COLO829 (cell line): Measurements from ENCODE around the gene SLC17A3.
A peak's percentile ranks its signal among the peaks of the same experiment; 100 is the strongest.

ENCODE experiments used
- DNase-seq: peaks from one replicate; pipeline ENCODE4 v3.0.0; 2012; ENCODE audit warnings: low spot score

SLC17A3 gene

GRCh38 chr6:25889877-25890853 is 16.1 kb upstream of the SLC17A3 start:
- DNase-seq, result peak; percentile 45

GRCh38 chr6:25888626-25889025 is 14.6 kb upstream of the SLC17A3 start:
- DNase-seq, result no peak

DNA sequence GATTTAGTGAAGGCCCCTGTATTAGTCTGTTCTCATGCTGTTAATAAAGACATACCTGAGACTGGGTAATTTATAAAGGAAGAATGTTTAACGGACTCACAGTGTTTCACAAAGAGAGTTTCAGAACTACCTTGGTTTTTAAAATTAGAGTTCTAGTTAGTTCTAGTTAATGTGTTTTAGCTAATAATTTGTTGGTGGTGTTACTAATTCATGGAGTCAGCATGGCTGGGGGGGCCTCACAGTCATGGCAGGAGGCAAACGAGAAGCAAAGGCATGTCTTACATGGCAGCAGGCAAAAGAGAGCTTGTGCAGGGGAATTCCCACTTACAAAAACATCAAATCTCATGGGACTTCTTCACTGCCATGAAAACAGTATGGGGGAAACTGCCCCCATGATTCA is 12.0 kb upstream of the SLC17A3 start:
- DNase-seq, result no peak

- peak; percentile 35 for DNase-seq
Observed at GRCh38 chr6:25883991-25884390, 9.9 kb upstream of the SLC17A3 start.

GRCh38 chr6:25883536-25883935 is 9.5 kb upstream of the SLC17A3 start:
- DNase-seq, result no peak

- no peak for DNase-seq
Observed at GRCh38 chr6:25882051-25882496, 8.0 kb upstream of the SLC17A3 start.

DNA sequence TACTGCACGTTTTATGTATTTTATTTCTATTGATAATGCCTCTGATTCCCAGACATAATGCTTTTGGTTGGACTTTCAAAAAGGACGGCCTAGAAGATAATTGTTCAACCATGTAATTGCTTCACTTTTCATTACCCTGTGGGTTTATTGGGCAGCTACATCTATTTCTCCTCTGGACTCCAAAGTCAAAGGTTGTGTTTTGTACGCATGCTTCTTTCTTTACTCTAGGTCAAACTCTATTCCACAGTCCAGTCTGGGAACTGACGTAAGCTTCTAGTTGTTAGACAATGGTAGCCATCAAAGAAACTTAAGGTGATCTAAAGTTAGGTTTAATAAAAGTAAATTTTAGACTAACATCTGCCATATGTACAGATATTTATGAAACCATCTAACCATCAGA is 6.6 kb upstream of the SLC17A3 start:
- DNase-seq, result no peak

GRCh38 chr6:25878721-25879322 is 4.8 kb upstream of the SLC17A3 start:
- no peak for DNase-seq

- no peak for DNase-seq
Observed at GRCh38 chr6:25875926-25876602, 2.0 kb upstream of the SLC17A3 start.

DNA sequence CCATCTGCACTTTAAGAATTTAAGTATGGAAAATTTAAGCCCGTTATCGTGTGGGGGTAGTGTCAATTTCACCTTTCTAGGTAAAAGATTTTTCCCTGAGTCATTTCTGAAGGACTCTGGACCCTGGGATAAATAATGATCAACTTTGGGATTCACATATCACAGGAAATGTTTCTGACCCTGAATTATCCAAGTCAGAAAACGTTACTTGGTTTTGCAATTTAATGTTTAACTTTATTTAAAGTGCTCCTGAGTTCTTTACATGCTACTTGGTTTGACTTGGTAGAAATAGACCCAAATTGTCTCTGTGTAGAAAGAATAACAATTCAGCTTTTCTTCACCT is 1.5 kb upstream of the SLC17A3 start:
- no peak for DNase-seq

DNA sequence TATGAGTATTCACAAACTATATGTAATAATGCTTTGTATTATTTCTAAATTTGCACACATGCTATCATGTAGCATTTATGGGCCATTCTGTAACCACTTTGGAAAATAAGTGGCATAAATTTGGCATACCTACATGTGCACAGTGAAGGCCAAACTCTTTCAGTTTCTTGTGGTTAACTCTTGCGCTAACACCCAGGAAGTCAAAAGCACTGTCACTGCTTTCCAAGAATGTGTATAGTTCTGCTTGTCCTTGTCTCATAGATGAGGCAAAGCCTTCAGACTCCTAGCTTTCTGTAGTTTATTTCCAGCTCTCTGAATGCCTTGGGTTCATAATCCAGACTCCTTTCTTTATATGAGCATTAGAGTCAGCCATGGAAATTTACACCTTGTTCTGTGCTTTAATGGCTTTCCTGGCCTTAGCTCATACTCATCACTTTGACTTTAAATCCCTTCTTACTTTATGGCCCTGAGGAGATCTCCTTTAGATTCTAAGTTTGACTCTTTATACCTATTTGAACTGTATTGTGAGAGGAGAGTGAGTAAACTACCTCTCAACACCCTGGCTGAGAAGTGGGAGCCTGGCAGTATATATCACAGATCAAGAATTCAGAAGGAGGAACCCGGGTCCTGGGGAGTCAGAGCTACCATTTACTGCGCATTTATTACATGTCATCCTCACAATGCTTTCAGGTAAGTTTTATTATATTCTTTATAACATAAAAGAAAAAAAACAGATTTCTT is 949 bp upstream of the SLC17A3 start:
- no peak for DNase-seq

GRCh38 chr6:25872814-25873213 is 1.2 kb downstream of the SLC17A3 start:
- DNase-seq, result no peak

DNA sequence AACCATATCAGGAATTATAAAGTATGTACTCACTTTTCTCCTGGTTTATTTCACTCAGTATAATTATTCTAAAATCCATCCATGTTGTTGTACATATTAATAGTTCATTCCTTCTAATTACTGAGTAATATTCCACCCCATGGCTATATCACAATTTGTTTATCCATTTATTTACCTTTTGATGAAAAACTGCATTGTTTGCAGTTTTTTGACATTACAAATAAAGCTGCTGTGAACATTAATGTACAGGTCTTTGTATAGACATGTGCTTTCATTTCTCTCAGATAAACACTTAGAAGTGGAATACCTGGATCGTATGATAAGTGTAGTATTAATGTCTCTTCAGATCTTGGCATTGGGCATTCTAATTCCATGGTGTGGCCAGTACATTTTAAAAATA is 4.2 kb downstream of the SLC17A3 start:
- no peak for DNase-seq

DNA sequence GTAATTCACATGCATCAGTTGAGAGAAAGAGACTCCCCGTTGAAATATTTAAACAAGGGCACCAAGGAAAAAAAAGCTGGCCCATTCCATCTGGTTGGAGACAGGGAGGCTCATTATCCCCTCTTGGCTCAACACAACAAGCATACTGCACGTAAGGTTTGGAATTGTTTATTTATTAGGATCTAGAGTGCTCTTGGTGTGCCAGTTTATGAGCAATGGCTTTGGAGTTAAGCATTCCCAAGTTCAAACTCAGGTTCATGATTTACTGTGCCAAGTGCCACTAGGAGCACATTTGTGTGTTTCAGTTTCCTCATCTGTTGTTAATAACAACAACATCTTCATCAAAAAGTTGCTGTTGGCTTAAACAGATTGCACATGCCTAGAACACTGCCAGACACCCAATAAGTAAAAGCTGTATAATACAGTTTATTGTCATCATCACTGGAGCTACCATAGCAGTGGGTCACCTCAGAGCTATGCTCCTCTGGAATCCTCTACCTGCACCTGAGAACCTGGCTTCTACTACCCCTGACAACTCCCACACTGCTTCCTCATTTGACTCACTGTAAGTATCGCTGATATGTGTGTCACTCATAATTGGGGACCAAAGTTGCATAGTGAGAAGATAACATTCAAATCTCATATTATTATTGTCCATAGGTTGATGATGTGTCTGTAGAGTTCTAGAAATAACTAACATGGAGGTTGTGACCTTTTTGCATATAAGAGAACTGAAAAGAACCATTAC is 5.4 kb downstream of the SLC17A3 start:
- no peak for DNase-seq

DNA sequence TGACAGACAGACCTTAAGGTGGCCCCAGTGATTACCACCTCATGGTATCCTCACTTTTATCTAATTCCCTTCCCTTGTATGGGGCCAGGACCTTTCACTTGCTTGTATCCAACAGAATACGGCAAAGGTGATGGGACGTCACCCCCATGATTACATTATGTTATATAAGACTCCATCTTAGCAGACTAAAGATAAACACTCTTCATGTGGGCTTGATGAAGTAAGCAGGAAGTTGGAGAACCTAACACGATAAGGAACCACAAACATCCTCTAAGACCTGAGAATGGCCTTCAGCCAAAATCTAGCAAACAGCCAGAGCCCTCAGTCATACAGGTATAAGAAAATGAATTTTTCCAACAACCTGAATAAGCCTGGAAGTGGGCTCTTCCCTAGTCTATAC is 8.0 kb downstream of the SLC17A3 start:
- no peak for DNase-seq

GRCh38 chr6:25863360-25863759 is 10.7 kb downstream of the SLC17A3 start:
- DNase-seq, result no peak

GRCh38 chr6:25862199-25862598 is 11.8 kb downstream of the SLC17A3 start:
- no peak for DNase-seq

DNA sequence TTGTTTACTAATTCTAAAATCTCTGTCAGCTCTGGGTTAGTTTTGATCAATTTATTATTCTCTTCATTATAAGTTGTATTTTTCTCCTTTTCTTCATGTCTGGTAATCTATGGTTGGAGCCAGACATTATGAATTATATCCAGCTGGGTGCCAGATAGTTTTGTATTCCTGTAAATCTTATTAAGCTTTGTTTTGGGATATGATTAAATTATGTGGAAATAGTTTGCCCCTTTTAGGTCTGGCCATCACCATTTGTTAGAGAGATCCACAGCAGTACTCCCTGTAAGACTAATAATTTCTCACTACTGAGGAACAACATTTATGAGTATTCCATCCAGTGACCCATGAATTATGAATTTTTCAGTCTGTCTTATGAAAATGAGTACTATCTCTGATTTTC is 21.3 kb downstream of the SLC17A3 start:
- DNase-seq, result no peak

DNA sequence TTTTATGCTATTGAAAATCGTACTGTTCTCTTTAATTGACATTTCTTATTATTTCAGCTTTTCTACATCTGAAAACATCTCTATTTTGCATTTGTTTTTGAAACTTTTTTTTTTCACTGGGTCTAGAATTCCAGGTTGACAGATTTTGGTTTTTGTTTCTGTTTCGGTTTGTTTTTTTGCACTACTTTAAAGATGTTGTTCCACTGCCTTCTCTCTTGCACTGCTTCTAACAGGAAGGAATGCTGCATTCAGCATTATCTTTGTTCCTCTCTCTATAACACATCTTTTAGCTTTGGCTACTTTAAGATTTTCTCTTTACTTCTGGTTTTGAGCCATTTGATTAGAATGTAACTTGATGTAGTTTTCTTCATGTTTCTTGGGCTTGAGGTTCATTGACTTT is 22.1 kb downstream of the SLC17A3 start:
- no peak for DNase-seq

GRCh38 chr6:25844518-25844917 is 29.5 kb downstream of the SLC17A3 start:
- no peak for DNase-seq

- DNase-seq, result no peak
Observed at GRCh38 chr6:25842526-25842925, 31.5 kb downstream of the SLC17A3 start.
